GM12878 (cell line): ENCODE results near the gene CCSER1. TPM values are rescaled to one million over a fixed set of nuclear protein-coding genes. Genes with fewer than 3 reads are reported as not detected.

ENCODE experiments used
- ATAC-seq: fragments of 200-7000 bp; cut with Tn5 transposase; 3 replicates; pipeline ENCODE4 v1.9.1; 2020; ENCODE audit warnings: mild to moderate bottlenecking, moderate library complexity
- BruUV-seq: library from RNA; stranded (reverse); fragments of 400-500 nt; replicated peaks from 2 replicates; lab custom pipeline; 2021; lab: Mats Ljungman, UMichigan
- CTCF ChIA-PET: fragments of 300-600 bp; sonication (Branson Sonifier 250); formaldehyde crosslinking; extraction: SDS; loops from one replicate; lab custom pipeline; 2021; ENCODE audit warnings: inconsistent platforms; lab: Yijun Ruan, JAX
- POLR2A ChIA-PET: fragments of 350-600 bp; formaldehyde crosslinking; extraction: SDS; loops from one replicate; lab custom pipeline; 2021; ENCODE audit warnings: inconsistent platforms; lab: Charles Lee
- RAD21 ChIA-PET: fragments of 300-600 bp; sonication (Branson Sonifier 250); formaldehyde crosslinking; loops from one replicate; lab custom pipeline; 2023; ENCODE audit warnings: antibody characterized with exemption; ENCODE audit not compliant: unreplicated experiment; lab: Charles Lee
- SMC1A ChIA-PET: fragments of 300-600 bp; sonication (Branson Sonifier 250); formaldehyde crosslinking; loops from one replicate; lab custom pipeline; 2023; ENCODE audit not compliant: unreplicated experiment, uncharacterized antibody; lab: Charles Lee
- DNase-seq: peaks from one replicate; pipeline ENCODE4 v3.0.0-alpha.2; 2011; ENCODE audit warnings: low read depth, low spot score
- FAIRE-seq: peaks from 3 replicates; lab custom pipeline; 2011; peaks lifted over from hg19 to GRCh38; lab: Jason Lieb, UNC
- H2AFZ ChIP-seq: 2 replicates; pipeline ENCODE4 v1.6.0; 2011; ENCODE audit warnings: low read depth, low read length, control low read depth; ENCODE audit not compliant: control insufficient read depth
- H3K27ac ChIP-seq: 2 replicates; pipeline ENCODE4 v1.5.1; 2011; ENCODE audit warnings: control low read depth; ENCODE audit not compliant: control insufficient read depth, insufficient read depth
- H3K27me3 ChIP-seq, 2 experiments: replicated peaks in 1 of 2; 2 replicates each; pipeline versions ENCODE4 v1.6.0 to v1.6.1; 2011; ENCODE audit warnings: low read length in 1 of 2; ENCODE audit not compliant: control insufficient read depth in 2 of 2, insufficient read depth in 2 of 2
- H3K36me3 ChIP-seq, 2 experiments: 2 replicates each; pipeline ENCODE4 v1.5.1; 2011; ENCODE audit warnings: low read length in 1 of 2; ENCODE audit not compliant: control insufficient read depth in 2 of 2, insufficient read depth in 2 of 2
- H3K4me1 ChIP-seq: 2 replicates; pipeline ENCODE4 v1.6.1; 2011; ENCODE audit warnings: mild to moderate bottlenecking, low read length, moderate library complexity, mixed read lengths; ENCODE audit not compliant: control insufficient read depth, insufficient read depth
- H3K4me2 ChIP-seq: 2 replicates; pipeline ENCODE4 v1.6.0; 2011; ENCODE audit warnings: control low read depth; ENCODE audit not compliant: control insufficient read depth, insufficient read depth
- H3K4me3 ChIP-seq: fragments of 200-600 bp; sonication (generic); 2 replicates; pipeline ENCODE4 v1.5.1; 2016
- H3K79me2 ChIP-seq: 2 replicates; pipeline ENCODE4 v1.6.0; 2011; ENCODE audit warnings: low read length; ENCODE audit not compliant: control insufficient read depth, insufficient read depth
- H3K9ac ChIP-seq: 2 replicates; pipeline ENCODE4 v1.8.0; 2011; ENCODE audit warnings: low read length, control low read depth, mixed read lengths; ENCODE audit not compliant: control insufficient read depth, insufficient read depth
- H3K9me3 ChIP-seq: replicated peaks from 3 replicates; pipeline ENCODE4 v1.5.1; 2011; ENCODE audit warnings: mild to moderate bottlenecking, low read length; ENCODE audit not compliant: control insufficient read depth, insufficient read depth
- H4K20me1 ChIP-seq: 2 replicates; pipeline ENCODE4 v1.6.0; 2011; ENCODE audit not compliant: control insufficient read depth, insufficient read depth
- BACH1 ChIP-seq: fragments of 450-650 bp; IDR thresholded peaks from 2 replicates; pipeline ENCODE4 v1.6.1; 2017; ENCODE audit warnings: mild to moderate bottlenecking, borderline replicate concordance
- BHLHE40 ChIP-seq, 2 experiments: fragments of 450-650 bp in 1 of 2; IDR thresholded peaks; 2 replicates each; pipeline ENCODE4 v1.6.1; 2011 to 2017; ENCODE audit warnings: low read depth in 2 of 2, borderline replicate concordance in 1 of 2, improper control_type of control experiment in 1 of 2, low read length in 1 of 2, mild to moderate bottlenecking in 1 of 2
- CREM ChIP-seq: IDR thresholded peaks from 2 replicates; pipeline ENCODE4 v1.6.1; 2014; ENCODE audit warnings: antibody characterized with exemption, low read depth
- GATAD2B ChIP-seq: fragments of 450-650 bp; conservative IDR thresholded peaks from 2 replicates; pipeline ENCODE4 v1.6.1; 2017; ENCODE audit warnings: low read depth, mild to moderate bottlenecking, moderate library complexity
- KAT2A ChIP-seq: conservative IDR thresholded peaks from 2 replicates; pipeline ENCODE4 v1.6.1; 2011; ENCODE audit warnings: low read depth, low read length; ENCODE audit not compliant: control insufficient read depth
- MEF2B ChIP-seq: fragments of 450-650 bp; IDR thresholded peaks from 2 replicates; pipeline ENCODE4 v1.6.1; 2018; ENCODE audit warnings: mild to moderate bottlenecking, moderate library complexity; ENCODE audit not compliant: partially characterized antibody, poor library complexity, severe bottlenecking
- NR2F1 ChIP-seq: fragments of 450-650 bp; conservative IDR thresholded peaks from 2 replicates; pipeline ENCODE4 v1.6.1; 2017; ENCODE audit warnings: mild to moderate bottlenecking
- SMC3 ChIP-seq: IDR thresholded peaks from 2 replicates; pipeline ENCODE4 v1.6.1; 2011; ENCODE audit warnings: low read length, improper control_type of control experiment, borderline replicate concordance
- STAT1 ChIP-seq: fragments of 450-650 bp; conservative IDR thresholded peaks from 2 replicates; pipeline ENCODE4 v1.6.1; 2014; ENCODE audit warnings: antibody characterized with exemption, mild to moderate bottlenecking
- SUPT20H ChIP-seq: IDR thresholded peaks from 2 replicates; pipeline ENCODE4 v1.6.1; 2011; ENCODE audit warnings: low read depth, mild to moderate bottlenecking, low read length, moderate library complexity, borderline replicate concordance; ENCODE audit not compliant: control insufficient read depth
- ZNF24 ChIP-seq: fragments of 450-650 bp; IDR thresholded peaks from 2 replicates; pipeline ENCODE4 v1.6.1; 2017; ENCODE audit warnings: antibody characterized with exemption, mild to moderate bottlenecking
- ZNF274 ChIP-seq: IDR thresholded peaks from one replicate; pipeline ENCODE4 v1.8.0; 2011; ENCODE audit not compliant: insufficient read length, insufficient read depth
- in situ Hi-C: fragments of 300-500 bp; cut with MboI; formaldehyde crosslinking; loops from 9 replicates; pipeline ENCODE4 v1.14.3; 2018; ENCODE audit warnings: mixed read lengths
- intact Hi-C: fragments of 100-400 bp; cut with micrococcal nuclease; formaldehyde crosslinking; loops from one replicate; pipeline ENCODE4 v1.14.2; 2022; ENCODE audit not compliant: unreplicated experiment
- polyA plus RNA-seq, 11 experiments: library from polyadenylated mRNA; depleted of rRNA in 4 of 11; unstranded in 6 of 11; stranded (reverse) in 5 of 11; fragments of >200 nt; fragmentation: Nextera tagmentation in 4 of 11; fragmentation: Illumina TruSeq in 1 of 11; extraction: Ambion mirVana in 4 of 11; extraction: Trizol in 1 of 11; gene quantifications; 1 replicate in 1 of 11; 2 replicates in 10 of 11; pipeline versions ENCODE4 v1.2.1 to v1.2.3, GENCODE V29; 2011 to 2016; ENCODE audit warnings: inconsistent platforms in 2 of 11, missing spikeins in 2 of 11, low read depth in 1 of 11
- total RNA-seq, 4 experiments: library from RNA; depleted of rRNA in 3 of 4; stranded (reverse); fragments of >200 nt in 3 of 4; fragmentation: Illumina TruSeq in 1 of 4; extraction: Trizol in 1 of 4; gene quantifications; 2 replicates each; pipeline versions ENCODE4 v1.2.1 to v1.2.3, GENCODE V29; 2013 to 2021
- TF ChIP-seq, protein P1 (sequence below): IDR thresholded peaks from 2 replicates; pipeline ENCODE4 v1.6.1; 2011; ENCODE audit warnings: low read depth, mild to moderate bottlenecking, low read length, moderate library complexity, borderline replicate concordance; ENCODE audit errors: extremely low read depth
- TF ChIP-seq, protein P2 (sequence below): fragments of 450-650 bp; IDR thresholded peaks from 2 replicates; pipeline ENCODE4 v1.6.1; 2016; ENCODE audit warnings: mild to moderate bottlenecking
- TF ChIP-seq, protein P3 (sequence below): fragments of 450-650 bp; IDR thresholded peaks from 2 replicates; pipeline ENCODE4 v1.6.1; 2017; ENCODE audit warnings: mild to moderate bottlenecking, moderate library complexity

The CCSER1 gene
- total and polyA plus RNA-seq, 10 of the 15 experiments (the other 5 are each of a cell fraction or from before 2014, with no cell fraction given) = 0.22 to 2.7 (median 1.0) TPM

DNA sequence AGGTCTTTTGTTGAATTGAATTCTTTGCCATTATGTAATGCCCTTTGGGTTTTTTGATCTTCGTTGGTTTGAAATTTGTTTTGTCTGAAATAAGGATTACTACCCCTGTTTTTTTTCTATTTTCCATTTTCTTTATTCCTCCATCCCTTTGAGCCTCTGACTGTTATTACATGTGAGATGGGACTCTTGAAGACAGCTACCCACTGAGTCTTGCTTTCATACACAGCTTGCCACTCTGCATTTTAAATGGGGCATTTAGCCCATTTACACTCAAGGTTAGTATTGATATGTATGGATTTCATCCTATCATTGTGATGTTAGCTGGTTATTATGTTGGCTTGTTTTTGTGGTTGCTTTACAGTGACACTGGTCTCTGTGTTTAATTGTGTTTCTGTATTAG lies 1440.4 kb downstream of the CCSER1 start (continued):
- TF ChIP-seq SUPT20H = no peak

DNA sequence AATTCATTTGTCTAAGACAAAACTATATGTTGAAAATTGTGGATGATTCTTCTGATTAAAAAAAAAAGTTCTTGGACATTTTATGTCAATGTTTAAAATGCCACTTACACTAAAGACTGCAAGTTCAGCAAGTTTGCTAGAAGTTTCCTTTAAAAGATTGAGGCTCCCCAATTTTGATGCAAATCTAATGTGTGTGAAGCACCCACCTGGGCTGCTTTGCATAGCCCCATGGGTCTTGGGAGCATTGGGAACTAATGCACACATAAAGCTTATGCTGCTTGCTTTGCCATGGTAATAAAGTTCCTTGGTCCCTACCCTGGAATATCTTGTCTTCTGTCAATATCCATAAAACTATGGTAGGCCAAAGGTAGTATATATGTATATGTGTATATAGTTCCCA lies 1450.7 kb downstream of the CCSER1 start:
- Histone ChIP-seq H3K36me3 (no peaks in the 10 kb centered on the region), H3K27me3 (no peaks in the 10 kb centered on the region), H3K9me3 (no peaks in the 10 kb centered on the region), H3K79me2 (no peaks in the 10 kb centered on the region), H3K4me3 (no peak overlapping the region), H2AFZ (no peak overlapping the region), H3K4me1 (no peaks in the 10 kb centered on the region), H4K20me1 (no peaks in the 10 kb centered on the region), H3K9ac (no peak overlapping the region), H3K4me2 (no peak overlapping the region), H3K27ac (no peak overlapping the region)
- in situ Hi-C loops = no loop called here
- FAIRE-seq = no peak
- no peak for ATAC-seq
- intact Hi-C loops = no loop called here
- POLR2A ChIA-PET = no interaction called here
- no peak for TF ChIP-seq MEF2B
- TF ChIP-seq, protein P1, sequence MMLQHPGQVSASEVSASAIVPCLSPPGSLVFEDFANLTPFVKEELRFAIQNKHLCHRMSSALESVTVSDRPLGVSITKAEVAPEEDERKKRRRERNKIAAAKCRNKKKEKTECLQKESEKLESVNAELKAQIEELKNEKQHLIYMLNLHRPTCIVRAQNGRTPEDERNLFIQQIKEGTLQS = no peak
- no peak for TF ChIP-seq BACH1
- no peak for TF ChIP-seq BHLHE40 (IDR thresholded peaks at IDR 0.05; ENCODE audit: borderline replicate concordance in 1 of 2, low read depth in 2 of 2, low read length in 1 of 2)
- TF ChIP-seq CREM = no peak
- TF ChIP-seq SMC3 = no peak
- no peak for TF ChIP-seq GATAD2B
- no peak for TF ChIP-seq ZNF274
- TF ChIP-seq ZNF24 = no peak
- no peak for TF ChIP-seq STAT1
- TF ChIP-seq NR2F1 = no peak
- TF ChIP-seq, protein P2, sequence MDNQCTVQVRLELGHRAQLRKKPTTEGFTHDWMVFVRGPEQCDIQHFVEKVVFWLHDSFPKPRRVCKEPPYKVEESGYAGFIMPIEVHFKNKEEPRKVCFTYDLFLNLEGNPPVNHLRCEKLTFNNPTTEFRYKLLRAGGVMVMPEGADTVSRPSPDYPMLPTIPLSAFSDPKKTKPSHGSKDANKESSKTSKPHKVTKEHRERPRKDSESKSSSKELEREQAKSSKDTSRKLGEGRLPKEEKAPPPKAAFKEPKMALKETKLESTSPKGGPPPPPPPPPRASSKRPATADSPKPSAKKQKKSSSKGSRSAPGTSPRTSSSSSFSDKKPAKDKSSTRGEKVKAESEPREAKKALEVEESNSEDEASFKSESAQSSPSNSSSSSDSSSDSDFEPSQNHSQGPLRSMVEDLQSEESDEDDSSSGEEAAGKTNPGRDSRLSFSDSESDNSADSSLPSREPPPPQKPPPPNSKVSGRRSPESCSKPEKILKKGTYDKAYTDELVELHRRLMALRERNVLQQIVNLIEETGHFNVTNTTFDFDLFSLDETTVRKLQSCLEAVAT = no peak
- no peak for TF ChIP-seq KAT2A
- TF ChIP-seq, protein P3, sequence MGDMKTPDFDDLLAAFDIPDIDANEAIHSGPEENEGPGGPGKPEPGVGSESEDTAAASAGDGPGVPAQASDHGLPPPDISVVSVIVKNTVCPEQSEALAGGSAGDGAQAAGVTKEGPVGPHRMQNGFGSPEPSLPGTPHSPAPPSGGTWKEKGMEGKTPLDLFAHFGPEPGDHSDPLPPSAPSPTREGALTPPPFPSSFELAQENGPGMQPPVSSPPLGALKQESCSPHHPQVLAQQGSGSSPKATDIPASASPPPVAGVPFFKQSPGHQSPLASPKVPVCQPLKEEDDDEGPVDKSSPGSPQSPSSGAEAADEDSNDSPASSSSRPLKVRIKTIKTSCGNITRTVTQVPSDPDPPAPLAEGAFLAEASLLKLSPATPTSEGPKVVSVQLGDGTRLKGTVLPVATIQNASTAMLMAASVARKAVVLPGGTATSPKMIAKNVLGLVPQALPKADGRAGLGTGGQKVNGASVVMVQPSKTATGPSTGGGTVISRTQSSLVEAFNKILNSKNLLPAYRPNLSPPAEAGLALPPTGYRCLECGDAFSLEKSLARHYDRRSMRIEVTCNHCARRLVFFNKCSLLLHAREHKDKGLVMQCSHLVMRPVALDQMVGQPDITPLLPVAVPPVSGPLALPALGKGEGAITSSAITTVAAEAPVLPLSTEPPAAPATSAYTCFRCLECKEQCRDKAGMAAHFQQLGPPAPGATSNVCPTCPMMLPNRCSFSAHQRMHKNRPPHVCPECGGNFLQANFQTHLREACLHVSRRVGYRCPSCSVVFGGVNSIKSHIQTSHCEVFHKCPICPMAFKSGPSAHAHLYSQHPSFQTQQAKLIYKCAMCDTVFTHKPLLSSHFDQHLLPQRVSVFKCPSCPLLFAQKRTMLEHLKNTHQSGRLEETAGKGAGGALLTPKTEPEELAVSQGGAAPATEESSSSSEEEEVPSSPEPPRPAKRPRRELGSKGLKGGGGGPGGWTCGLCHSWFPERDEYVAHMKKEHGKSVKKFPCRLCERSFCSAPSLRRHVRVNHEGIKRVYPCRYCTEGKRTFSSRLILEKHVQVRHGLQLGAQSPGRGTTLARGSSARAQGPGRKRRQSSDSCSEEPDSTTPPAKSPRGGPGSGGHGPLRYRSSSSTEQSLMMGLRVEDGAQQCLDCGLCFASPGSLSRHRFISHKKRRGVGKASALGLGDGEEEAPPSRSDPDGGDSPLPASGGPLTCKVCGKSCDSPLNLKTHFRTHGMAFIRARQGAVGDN = no peak
- CTCF ChIA-PET = no interaction called here
- SMC1A ChIA-PET = no interaction called here
- RAD21 ChIA-PET = no interaction called here
- BruUV-seq = no TSS peak
- DNase-seq = no peak
